Uterus (tissue), 2 donors: ENCODE results near the gene PFKFB4.

ENCODE experiments used
- POLR2A ChIP-seq, 2 donors: fragments of 450-650 bp; IDR thresholded peaks; one replicate each; pipeline ENCODE4 v1.6.1; 2016; ENCODE audit warnings: antibody characterized with exemption in 2 of 2, mild to moderate bottlenecking in 1 of 2, moderate library complexity in 1 of 2
- TF ChIP-seq, protein P1 (sequence below), 4 experiments: fragments of 200-600 bp in 2 of 4; fragments of 450-650 bp in 2 of 4; sonication (generic) in 2 of 4; IDR thresholded peaks; one replicate each; pipeline ENCODE4 v1.5.1; 2016 to 2019; ENCODE audit warnings: antibody characterized with exemption in 4 of 4, mild to moderate bottlenecking in 2 of 4, moderate library complexity in 1 of 4

- TF ChIP-seq, protein P1, sequence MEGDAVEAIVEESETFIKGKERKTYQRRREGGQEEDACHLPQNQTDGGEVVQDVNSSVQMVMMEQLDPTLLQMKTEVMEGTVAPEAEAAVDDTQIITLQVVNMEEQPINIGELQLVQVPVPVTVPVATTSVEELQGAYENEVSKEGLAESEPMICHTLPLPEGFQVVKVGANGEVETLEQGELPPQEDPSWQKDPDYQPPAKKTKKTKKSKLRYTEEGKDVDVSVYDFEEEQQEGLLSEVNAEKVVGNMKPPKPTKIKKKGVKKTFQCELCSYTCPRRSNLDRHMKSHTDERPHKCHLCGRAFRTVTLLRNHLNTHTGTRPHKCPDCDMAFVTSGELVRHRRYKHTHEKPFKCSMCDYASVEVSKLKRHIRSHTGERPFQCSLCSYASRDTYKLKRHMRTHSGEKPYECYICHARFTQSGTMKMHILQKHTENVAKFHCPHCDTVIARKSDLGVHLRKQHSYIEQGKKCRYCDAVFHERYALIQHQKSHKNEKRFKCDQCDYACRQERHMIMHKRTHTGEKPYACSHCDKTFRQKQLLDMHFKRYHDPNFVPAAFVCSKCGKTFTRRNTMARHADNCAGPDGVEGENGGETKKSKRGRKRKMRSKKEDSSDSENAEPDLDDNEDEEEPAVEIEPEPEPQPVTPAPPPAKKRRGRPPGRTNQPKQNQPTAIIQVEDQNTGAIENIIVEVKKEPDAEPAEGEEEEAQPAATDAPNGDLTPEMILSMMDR (IDR thresholded peaks at IDR 0.05) = no peak
- TF ChIP-seq POLR2A (IDR thresholded peaks at IDR 0.05) = no peak
These were observed 4.3 kb downstream of the PFKFB4 start for GRCh38 chr3:48552111-48552951.
